Adrenal gland (tissue), 12 donors: ENCODE measurements around the gene ENO1. TPM values are rescaled to one million over a fixed set of nuclear protein-coding genes. Genes with fewer than 3 reads are reported as not detected.

Experiments used
- DNase-seq, 7 donors: peaks; one replicate each; pipeline ENCODE4 v3.0.0-alpha.2; 2019 to 2020
- H3K27ac ChIP-seq, 5 donors: fragments of 200-600 bp; sonication (generic) in 4 of 5; 1 replicate in 3 of 5; 2 replicates in 2 of 5; pipeline versions ENCODE4 v1.5.1 to v1.8.0; 2016 to 2020; ENCODE audit warnings: mild to moderate bottlenecking in 1 of 5
- H3K27me3 ChIP-seq: fragments of 200-600 bp; 2 replicates; pipeline ENCODE4 v1.8.0; 2021
- H3K36me3 ChIP-seq, 2 donors: fragments of 200-600 bp; replicated peaks in 1 of 2; 1 replicate in 1 of 2; 2 replicates in 1 of 2; pipeline versions ENCODE4 v1.5.1 to v1.8.0; 2018 to 2022
- H3K4me1 ChIP-seq, 2 donors: fragments of 200-600 bp; replicated peaks in 1 of 2; 1 replicate in 1 of 2; 2 replicates in 1 of 2; pipeline versions ENCODE4 v1.5.1 to v1.8.0; 2018 to 2021
- H3K4me3 ChIP-seq, 4 donors: fragments of 200-600 bp; sonication (generic) in 3 of 4; one replicate each; pipeline ENCODE4 v1.5.1; 2016 to 2018
- H3K9me3 ChIP-seq, 3 donors: fragments of 200-600 bp; sonication (generic) in 1 of 3; replicated peaks in 1 of 3; 1 replicate in 2 of 3; 2 replicates in 1 of 3; pipeline versions ENCODE4 v1.5.1 to v1.8.0; 2016 to 2021
- POLR2A ChIP-seq, 2 donors: fragments of 450-650 bp; IDR thresholded peaks; one replicate each; pipeline ENCODE4 v1.6.1; 2017; ENCODE audit warnings: antibody characterized with exemption in 2 of 2, mild to moderate bottlenecking in 2 of 2, moderate library complexity in 1 of 2
- WGBS, 4 donors: extraction: QIAGEN DNeasy Blood & Tissue Kit in 2 of 4; methylation state at CpG; one replicate each; pipeline versions ENCODE4 v1.1.5 to v1.1.7; 2013 to 2017; 5-methylcytosine and 5-hydroxymethylcytosine counted together
- intact Hi-C, 2 donors: fragments of 100-400 bp; cut with DNase I; formaldehyde crosslinking; loops; one replicate each; pipeline versions ENCODE4 v1.14.1 to v1.15.0; 2022 to 2023
- polyA plus RNA-seq, 3 donors: library from polyadenylated mRNA; stranded (reverse); fragments of 200-250 nt in 2 of 3; fragments of 350-450 nt in 1 of 3; fragmentation: Illumina TruSeq in 1 of 3; extraction: RNeasy Lipid Tissue Mini Kit (QIAGEN cat#74804) in 1 of 3; gene quantifications; one replicate each; pipeline ENCODE4 v1.2.3, GENCODE V29; 2013 to 2014
- total RNA-seq, 9 donors: library from RNA; depleted of rRNA in 4 of 9; stranded (reverse); fragments of >200 nt in 4 of 9; fragments of 120-200 nt in 1 of 9; fragmentation: NEBNext Ultra II Directional in 1 of 9; extraction: Animal tissue kit (Norgen Biotek cat#: 25700) in 1 of 9; gene quantifications; one replicate each; pipeline versions ENCODE4 v1.1.0 to v1.2.4, GENCODE V29; 2013 to 2023
- TF ChIP-seq, protein P1 (sequence below), 6 experiments: fragments of 450-650 bp in 4 of 6; fragments of 200-600 bp in 2 of 6; sonication (generic) in 1 of 6; IDR thresholded peaks; 1 replicate in 5 of 6; 2 replicates in 1 of 6; pipeline versions ENCODE4 v1.5.1 to v1.8.0; 2016 to 2021; ENCODE audit warnings: antibody characterized with exemption in 6 of 6, mild to moderate bottlenecking in 2 of 6, moderate library complexity in 1 of 6
- donor health status: healthy with polysubstance abuse.
- donor health status: Bipolar disorder and iron deficiency.
- donor health status: DM: yes; HTN: yes; CAD: no.
- donor health status: DM: no; HTN: no; CAD: no.
- donor health status: DM: no; HTN: no; CAD: no.
- donor health status: DM: yes; HTN: yes; CAD: no.

ENO1 gene
- total and polyA plus RNA-seq, 12 donors: 142 to 819 (median 581) TPM

DNA sequence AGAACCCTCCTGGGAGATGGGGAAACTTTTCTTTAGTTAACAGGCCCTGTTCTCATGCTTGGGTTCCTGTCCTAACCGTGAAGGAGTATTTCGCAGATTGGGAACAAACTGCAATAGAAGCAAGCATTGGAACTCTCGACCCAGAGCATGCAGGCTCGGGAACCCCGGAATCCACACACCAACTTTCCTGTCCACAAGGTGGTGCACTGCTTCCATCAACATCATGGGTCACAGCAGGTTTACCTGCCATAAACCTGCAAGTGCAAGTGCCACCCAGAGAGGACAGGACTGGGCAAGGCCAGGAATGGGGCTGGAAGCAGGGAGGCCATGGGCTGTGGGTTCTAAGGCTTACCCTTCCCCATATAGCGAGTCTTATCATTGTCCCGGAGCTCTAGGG, 6.9 kb downstream of the ENO1 start:
- H3K4me3 ChIP-seq: no peak overlapping the region
- TF ChIP-seq, protein P1, sequence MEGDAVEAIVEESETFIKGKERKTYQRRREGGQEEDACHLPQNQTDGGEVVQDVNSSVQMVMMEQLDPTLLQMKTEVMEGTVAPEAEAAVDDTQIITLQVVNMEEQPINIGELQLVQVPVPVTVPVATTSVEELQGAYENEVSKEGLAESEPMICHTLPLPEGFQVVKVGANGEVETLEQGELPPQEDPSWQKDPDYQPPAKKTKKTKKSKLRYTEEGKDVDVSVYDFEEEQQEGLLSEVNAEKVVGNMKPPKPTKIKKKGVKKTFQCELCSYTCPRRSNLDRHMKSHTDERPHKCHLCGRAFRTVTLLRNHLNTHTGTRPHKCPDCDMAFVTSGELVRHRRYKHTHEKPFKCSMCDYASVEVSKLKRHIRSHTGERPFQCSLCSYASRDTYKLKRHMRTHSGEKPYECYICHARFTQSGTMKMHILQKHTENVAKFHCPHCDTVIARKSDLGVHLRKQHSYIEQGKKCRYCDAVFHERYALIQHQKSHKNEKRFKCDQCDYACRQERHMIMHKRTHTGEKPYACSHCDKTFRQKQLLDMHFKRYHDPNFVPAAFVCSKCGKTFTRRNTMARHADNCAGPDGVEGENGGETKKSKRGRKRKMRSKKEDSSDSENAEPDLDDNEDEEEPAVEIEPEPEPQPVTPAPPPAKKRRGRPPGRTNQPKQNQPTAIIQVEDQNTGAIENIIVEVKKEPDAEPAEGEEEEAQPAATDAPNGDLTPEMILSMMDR (IDR thresholded peaks at IDR 0.05): peak in 3 of 6 experiments; percentile 13 to 16 (median 15)
- no peak for TF ChIP-seq POLR2A (IDR thresholded peaks at IDR 0.05)
- 77 to 92% (median 81%) methylated on average over 5 to 7 of the region's 7 CpGs for WGBS, 4 donors
- DNase-seq: no peak
- no peaks in the 10 kb centered on the region for H3K9me3 ChIP-seq
- peaks cover 0 to 92% of the 10 kb centered on the region in 2 donors for H3K36me3 ChIP-seq
- no peaks in the 10 kb centered on the region for H3K27me3 ChIP-seq
- intact Hi-C loops: no loop called here
- peaks cover 22 to 53% of the 10 kb centered on the region in 2 donors for H3K4me1 ChIP-seq
- H3K27ac ChIP-seq: no peak overlapping the region

DNA sequence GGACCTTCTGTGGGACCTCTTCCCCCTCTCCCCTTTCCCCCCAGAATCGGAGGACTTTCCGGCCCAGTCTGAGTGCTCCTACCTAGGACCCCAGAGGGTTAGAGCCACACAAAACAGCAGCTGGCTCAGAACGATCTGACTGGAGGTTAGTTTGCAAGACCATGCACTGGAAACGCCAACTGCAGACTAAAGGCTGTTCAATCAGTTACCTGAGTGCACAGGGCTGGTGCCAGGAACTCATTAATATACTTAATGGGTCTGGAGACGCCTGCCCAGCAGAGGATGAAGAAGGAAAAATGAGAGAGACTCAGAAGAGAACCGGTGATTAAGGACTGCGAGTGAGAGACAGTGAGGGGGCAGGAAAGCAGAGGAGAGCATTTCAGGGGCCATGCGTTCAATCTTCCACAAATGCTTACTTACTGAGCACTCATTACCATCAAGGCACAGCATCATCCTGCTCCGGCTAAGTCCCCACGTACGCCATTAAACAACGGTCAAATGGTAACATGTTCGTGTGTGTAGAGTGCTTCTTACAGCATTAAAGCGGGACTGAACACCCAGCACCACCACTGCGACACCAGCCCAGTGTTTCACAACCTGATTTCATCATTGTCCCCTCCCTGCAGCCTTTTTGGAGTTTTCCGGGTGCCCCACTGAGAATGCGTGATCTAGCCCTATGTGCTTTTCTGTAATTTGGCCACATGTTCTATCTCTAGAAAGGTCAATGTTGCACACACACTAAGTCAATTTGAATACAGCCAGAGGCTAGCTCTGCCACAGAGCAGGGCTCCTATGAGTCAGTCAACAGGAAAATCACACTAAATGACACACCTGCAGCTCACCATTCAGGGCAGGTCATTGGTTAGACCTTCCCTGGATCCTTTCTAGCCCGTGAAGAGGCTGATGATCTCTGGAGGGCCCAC, 7.6 kb downstream of the ENO1 start:
- no peak overlapping the region for H3K27ac ChIP-seq
- H3K36me3 ChIP-seq: peaks cover 0 to 96% of the 10 kb centered on the region in 2 donors
- H3K9me3 ChIP-seq: no peaks in the 10 kb centered on the region
- peaks cover 22 to 47% of the 10 kb centered on the region in 2 donors for H3K4me1 ChIP-seq
- no peak for TF ChIP-seq POLR2A (IDR thresholded peaks at IDR 0.05)
- TF ChIP-seq, protein P1 (IDR thresholded peaks at IDR 0.05): no peak
- WGBS, 4 donors: 82 to 89% (median 84%) methylated on average over 17 to 18 of the region's 18 CpGs
- no peak overlapping the region for H3K4me3 ChIP-seq
- no peak for DNase-seq
- intact Hi-C loops: no loop called here
- H3K27me3 ChIP-seq: no peaks in the 10 kb centered on the region

DNA sequence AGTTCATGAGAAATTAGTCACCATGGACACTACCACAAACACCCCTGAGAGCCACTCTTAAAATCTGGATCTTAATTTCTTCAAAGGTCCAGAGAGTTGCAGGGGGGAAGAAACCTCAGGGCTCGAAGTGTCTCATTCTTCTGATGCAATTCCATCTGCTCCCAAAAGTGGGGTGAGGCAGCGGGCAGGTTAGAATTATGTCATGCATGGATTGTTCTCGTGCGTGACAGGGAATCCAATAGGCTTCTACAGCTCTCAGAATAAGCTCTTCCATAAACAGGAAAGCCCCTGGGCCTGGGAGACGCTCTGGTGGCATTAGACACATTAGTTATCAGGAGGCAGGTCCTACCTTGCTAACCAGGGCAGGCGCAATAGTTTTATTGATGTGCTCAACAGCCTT, 8.4 kb downstream of the ENO1 start:
- no peak overlapping the region for H3K4me3 ChIP-seq
- no peak overlapping the region for H3K27ac ChIP-seq
- peaks cover 0 to 99% of the 10 kb centered on the region in 2 donors for H3K36me3 ChIP-seq
- H3K27me3 ChIP-seq: no peaks in the 10 kb centered on the region
- TF ChIP-seq, protein P1 (IDR thresholded peaks at IDR 0.05): no peak
- TF ChIP-seq POLR2A (IDR thresholded peaks at IDR 0.05): no peak
- no peaks in the 10 kb centered on the region for H3K9me3 ChIP-seq
- H3K4me1 ChIP-seq: peaks cover 22 to 39% of the 10 kb centered on the region in 2 donors
- DNase-seq: no peak
- intact Hi-C loops: no loop called here
- WGBS, 4 donors: 72 to 89% (median 78%) methylated on average over 6 of the region's 6 CpGs

DNA sequence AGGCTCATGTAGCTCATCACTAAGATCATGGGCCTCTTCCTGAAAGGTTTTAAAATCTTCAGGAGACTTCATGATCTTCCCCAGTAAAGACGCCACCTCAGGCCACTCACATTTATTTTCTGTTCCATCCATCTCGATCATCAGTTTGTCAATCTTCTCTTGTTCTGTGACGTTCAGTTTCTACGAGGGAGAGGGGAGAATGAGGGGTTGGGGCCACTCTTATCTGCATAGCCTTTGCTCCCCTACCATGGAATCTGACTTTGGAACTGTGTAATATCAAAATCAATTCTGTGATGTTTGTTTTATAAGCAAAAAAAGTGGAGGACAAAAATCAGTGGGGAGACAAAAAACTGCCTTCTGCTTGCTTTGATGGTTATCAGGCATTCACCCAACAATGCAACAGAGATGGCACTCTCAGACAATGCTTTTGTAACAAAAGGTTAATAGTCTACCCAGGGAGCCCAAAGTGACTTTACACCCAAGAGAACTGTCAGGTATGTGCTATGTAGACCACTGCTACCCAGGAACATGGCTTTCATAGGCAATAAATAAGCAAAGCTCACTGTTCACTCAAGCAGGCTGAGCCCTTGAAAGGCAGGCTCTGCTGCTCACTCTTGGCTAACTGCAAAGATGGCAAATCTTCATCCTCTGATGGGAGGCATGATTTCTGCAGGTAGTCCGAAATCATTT, 10.5 kb downstream of the ENO1 start:
- peaks cover 2 to 18% of the 10 kb centered on the region in 2 donors for H3K4me1 ChIP-seq
- TF ChIP-seq, protein P1 (IDR thresholded peaks at IDR 0.05): no peak
- TF ChIP-seq POLR2A (IDR thresholded peaks at IDR 0.05): no peak
- H3K27me3 ChIP-seq: no peaks in the 10 kb centered on the region
- intact Hi-C loops: no loop called here
- H3K36me3 ChIP-seq: peaks cover 0 to 100% of the 10 kb centered on the region in 2 donors
- H3K27ac ChIP-seq: no peak overlapping the region
- H3K4me3 ChIP-seq: no peak overlapping the region
- no peak for DNase-seq
- no peaks in the 10 kb centered on the region for H3K9me3 ChIP-seq
- WGBS, 4 donors: 87 to 91% (median 89%) methylated on average over 5 of the region's 5 CpGs
